Upper lobe of left lung (tissue), 6 donors: ENCODE measurements around the gene ICA1L. TPM values are rescaled to one million over a fixed set of nuclear protein-coding genes. Genes with fewer than 3 reads are reported as not detected.
A peak's percentile ranks its signal among the peaks of the same experiment; 100 is the strongest.

ENCODE experiments used
- ATAC-seq, 2 donors: fragments of 200-7000 bp; cut with Tn5 transposase; one replicate each; pipeline ENCODE4 v1.9.1; 2022; ENCODE audit warnings: mild to moderate bottlenecking in 2 of 2, moderate library complexity in 2 of 2; ENCODE audit not compliant: low FRiP score in 2 of 2
- DNase-seq, 2 donors: peaks; one replicate each; pipeline ENCODE4 v3.0.0-alpha.2; 2019 to 2020
- H3K27ac ChIP-seq, 4 donors: fragments of 200-600 bp; sonication (generic); one replicate each; pipeline ENCODE4 v1.5.1; 2016 to 2019
- H3K27me3 ChIP-seq, 4 donors: fragments of 200-600 bp; sonication (generic); one replicate each; pipeline ENCODE4 v1.5.1; 2017 to 2019
- H3K36me3 ChIP-seq, 4 donors: fragments of 200-600 bp; sonication (generic); one replicate each; pipeline ENCODE4 v1.5.1; 2016 to 2019
- H3K4me1 ChIP-seq, 4 donors: fragments of 200-600 bp; sonication (generic); one replicate each; pipeline ENCODE4 v1.5.1; 2018 to 2019
- H3K4me3 ChIP-seq, 4 donors: fragments of 200-600 bp; sonication (generic); one replicate each; pipeline ENCODE4 v1.5.1; 2017 to 2019; ENCODE audit warnings: mild to moderate bottlenecking in 2 of 4, moderate library complexity in 1 of 4
- H3K9me3 ChIP-seq, 4 donors: fragments of 200-600 bp; sonication (generic); one replicate each; pipeline ENCODE4 v1.5.1; 2018 to 2019
- EP300 ChIP-seq, 4 donors: sonication (generic); formaldehyde crosslinking; IDR thresholded peaks; one replicate each; pipeline ENCODE4 v1.5.1; 2017; ENCODE audit warnings: antibody characterized with exemption in 4 of 4, control low read depth in 2 of 4
- POLR2A ChIP-seq, 4 donors: fragments of 450-650 bp; IDR thresholded peaks; one replicate each; pipeline ENCODE4 v1.5.1; 2016 to 2017; ENCODE audit warnings: antibody characterized with exemption in 4 of 4, mild to moderate bottlenecking in 2 of 4
- POLR2AphosphoS5 ChIP-seq, 2 donors: sonication (generic); formaldehyde crosslinking; IDR thresholded peaks; one replicate each; pipeline ENCODE4 v1.5.1; 2017; ENCODE audit warnings: antibody characterized with exemption in 2 of 2
- WGBS, 2 donors: methylation state at CpG; one replicate each; pipeline ENCODE4 v1.1.5; 2017 to 2018; 5-methylcytosine and 5-hydroxymethylcytosine counted together
- total RNA-seq, 6 donors: library from RNA; depleted of rRNA in 4 of 6; stranded (reverse); fragments of >200 nt in 4 of 6; gene quantifications; one replicate each; pipeline versions ENCODE4 v1.1.0 to v1.2.1, GENCODE V29; 2016 to 2021
- TF ChIP-seq, protein P1 (sequence below), 6 experiments: fragments of 450-650 bp in 4 of 6; fragments of 200-600 bp in 2 of 6; sonication (generic) in 2 of 6; IDR thresholded peaks; one replicate each; pipeline ENCODE4 v1.5.1; 2016 to 2019; ENCODE audit warnings: antibody characterized with exemption in 6 of 6
- donor health status: DM: no; HTN: no; CAD: no; lungs with moderate emphysema.
- donor health status: DM: no; HTN: yes; CAD: no; lungs with severe emphysema.

The ICA1L gene
- total RNA-seq, 6 donors from 2014 or later = 3.0 to 28.3 (median 5.7) TPM

DNA sequence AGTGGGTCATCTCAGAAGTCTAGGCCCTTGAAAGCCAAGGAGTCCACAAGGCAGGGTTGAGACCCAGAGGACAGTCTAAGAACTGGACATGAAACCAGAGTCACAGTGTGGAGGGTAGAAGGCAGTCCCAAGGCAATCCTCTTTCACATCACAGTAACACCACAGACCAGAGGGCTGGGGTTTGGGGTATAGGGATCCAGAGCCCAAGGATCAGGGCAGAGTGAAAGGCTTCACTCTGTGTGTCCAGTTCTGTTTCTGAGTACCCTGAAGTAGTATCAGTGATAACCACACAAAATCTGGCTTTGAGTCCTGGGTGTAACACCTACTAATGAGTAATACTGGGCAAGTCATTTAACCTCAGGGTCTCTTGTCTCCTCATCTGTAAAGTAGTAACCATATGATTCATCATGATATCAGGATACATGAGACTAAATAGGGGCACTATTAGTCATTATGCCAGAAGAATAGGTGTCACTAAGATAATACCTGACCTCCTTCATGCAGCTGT is 91.0 kb downstream of the ICA1L start:
- Histone ChIP-seq H3K36me3 (peaks cover 0 to 10% (median 0%) of the 10 kb centered on the region in 4 donors), H3K4me1 (no peaks in the 10 kb centered on the region), H3K9me3 (no peaks in the 10 kb centered on the region), H3K27me3 (no peaks in the 10 kb centered on the region), H3K27ac (no peak overlapping the region), H3K4me3 (no peak overlapping the region)
- DNase-seq (no peak), ATAC-seq (peak in 1 of 2 donors; percentile 28)
- TF ChIP-seq EP300 (IDR thresholded peaks at IDR 0.05) (no peak), POLR2AphosphoS5 (IDR thresholded peaks at IDR 0.05) (no peak), POLR2A (IDR thresholded peaks at IDR 0.05) (no peak)
- TF ChIP-seq, protein P1, sequence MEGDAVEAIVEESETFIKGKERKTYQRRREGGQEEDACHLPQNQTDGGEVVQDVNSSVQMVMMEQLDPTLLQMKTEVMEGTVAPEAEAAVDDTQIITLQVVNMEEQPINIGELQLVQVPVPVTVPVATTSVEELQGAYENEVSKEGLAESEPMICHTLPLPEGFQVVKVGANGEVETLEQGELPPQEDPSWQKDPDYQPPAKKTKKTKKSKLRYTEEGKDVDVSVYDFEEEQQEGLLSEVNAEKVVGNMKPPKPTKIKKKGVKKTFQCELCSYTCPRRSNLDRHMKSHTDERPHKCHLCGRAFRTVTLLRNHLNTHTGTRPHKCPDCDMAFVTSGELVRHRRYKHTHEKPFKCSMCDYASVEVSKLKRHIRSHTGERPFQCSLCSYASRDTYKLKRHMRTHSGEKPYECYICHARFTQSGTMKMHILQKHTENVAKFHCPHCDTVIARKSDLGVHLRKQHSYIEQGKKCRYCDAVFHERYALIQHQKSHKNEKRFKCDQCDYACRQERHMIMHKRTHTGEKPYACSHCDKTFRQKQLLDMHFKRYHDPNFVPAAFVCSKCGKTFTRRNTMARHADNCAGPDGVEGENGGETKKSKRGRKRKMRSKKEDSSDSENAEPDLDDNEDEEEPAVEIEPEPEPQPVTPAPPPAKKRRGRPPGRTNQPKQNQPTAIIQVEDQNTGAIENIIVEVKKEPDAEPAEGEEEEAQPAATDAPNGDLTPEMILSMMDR (IDR thresholded peaks at IDR 0.05) = no peak

DNA sequence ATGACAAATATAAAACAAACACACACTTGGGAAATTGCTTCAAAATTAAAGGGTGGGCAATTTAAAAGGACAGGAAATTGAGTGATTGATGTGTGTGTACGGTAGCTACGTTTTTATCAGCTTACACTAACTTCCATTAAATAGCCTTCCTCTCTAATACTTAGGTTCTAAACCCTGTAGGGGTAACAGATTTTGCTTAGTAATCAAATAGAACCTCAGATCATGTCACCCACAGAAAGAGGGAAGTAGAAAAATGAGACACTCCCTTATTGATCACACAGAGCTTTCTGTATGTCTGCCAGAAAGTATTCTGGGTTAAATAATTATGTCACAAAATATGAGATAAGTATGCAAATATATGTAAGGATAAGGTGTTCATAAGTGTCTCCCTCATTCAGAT is 93.3 kb downstream of the ICA1L start:
- Histone ChIP-seq H3K4me1 (no peaks in the 10 kb centered on the region), H3K27ac (no peak overlapping the region), H3K27me3 (no peaks in the 10 kb centered on the region), H3K36me3 (peaks cover 0 to 9% (median 2%) of the 10 kb centered on the region in 4 donors), H3K4me3 (no peak overlapping the region), H3K9me3 (no peaks in the 10 kb centered on the region)
- TF ChIP-seq, protein P1 (IDR thresholded peaks at IDR 0.05) = no peak
- no peak for TF ChIP-seq EP300 (IDR thresholded peaks at IDR 0.05)
- no peak for TF ChIP-seq POLR2A (IDR thresholded peaks at IDR 0.05)
- TF ChIP-seq POLR2AphosphoS5 (IDR thresholded peaks at IDR 0.05) = no peak
- no peak for ATAC-seq
- WGBS, 2 donors = 56 to 71% methylated on average over 2 of the region's 2 CpGs
- no peak for DNase-seq

DNA sequence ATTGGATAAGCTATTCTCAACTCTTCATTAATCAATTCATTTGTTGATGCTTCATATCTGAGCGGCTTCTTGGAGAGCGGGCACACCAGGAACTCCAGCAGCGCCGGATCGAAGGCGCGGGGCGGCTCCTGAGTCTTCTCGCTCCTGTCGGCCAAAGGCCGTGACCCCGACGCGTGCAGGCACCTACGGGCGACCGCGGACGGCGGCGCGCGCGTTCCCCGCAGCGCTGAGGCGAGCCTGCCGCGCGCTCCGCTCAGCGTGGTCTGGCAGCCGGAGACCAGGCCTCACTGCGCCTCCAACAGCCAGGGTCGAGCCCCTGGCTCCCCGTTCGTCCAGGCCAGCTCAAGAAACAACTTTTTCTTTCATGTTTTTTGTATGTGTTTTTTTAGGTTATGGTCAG is 97.5 kb downstream of the ICA1L start:
- H3K36me3 ChIP-seq = peaks cover 0 to 4% (median 2%) of the 10 kb centered on the region in 4 donors
- peak in 1 of 2 donors; percentile 74 for DNase-seq
- H3K4me1 ChIP-seq = no peaks in the 10 kb centered on the region
- H3K27ac ChIP-seq = no peak overlapping the region
- H3K4me3 ChIP-seq = no peak overlapping the region
- TF ChIP-seq EP300 (IDR thresholded peaks at IDR 0.05) (no peak), POLR2A (IDR thresholded peaks at IDR 0.05) (no peak), POLR2AphosphoS5 (IDR thresholded peaks at IDR 0.05) (no peak)
- TF ChIP-seq, protein P1 (IDR thresholded peaks at IDR 0.05) = no peak
- no peaks in the 10 kb centered on the region for H3K9me3 ChIP-seq
- ATAC-seq = peak in 1 of 2 donors; percentile 34
- WGBS, 2 donors = 94% methylated on average over 37 of the region's 37 CpGs
- no peaks in the 10 kb centered on the region for H3K27me3 ChIP-seq

DNA sequence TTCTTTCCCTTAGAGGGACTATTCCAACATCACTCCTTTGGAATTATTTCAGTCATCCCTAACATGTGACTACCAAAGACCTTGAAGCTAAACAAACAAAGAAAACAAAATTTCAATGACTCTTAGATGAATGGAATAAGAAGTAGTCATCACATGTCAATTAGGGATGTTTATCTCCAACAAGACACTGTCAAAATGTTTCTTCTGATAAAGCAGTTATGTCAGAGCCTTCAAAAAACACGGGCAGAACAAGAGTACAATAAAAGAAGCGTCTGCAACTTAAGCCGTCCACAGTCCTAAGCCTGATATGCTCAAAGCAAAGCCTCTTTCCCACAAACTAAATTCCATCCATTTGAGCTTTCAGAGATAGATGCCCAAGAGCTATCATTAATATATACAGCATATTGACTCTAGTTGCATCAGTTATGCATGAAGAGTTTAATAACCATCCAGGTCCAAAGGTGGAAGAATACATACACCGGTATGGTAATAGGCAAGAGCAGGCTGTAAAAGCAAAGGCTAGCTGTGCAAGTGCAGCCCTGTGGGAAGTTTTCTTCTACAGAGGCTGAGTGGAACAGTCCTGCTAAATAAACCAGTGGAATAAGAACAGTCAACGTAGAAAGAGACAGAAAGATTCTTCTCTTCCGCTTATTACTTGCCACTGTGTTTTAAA is 98.1 kb downstream of the ICA1L start:
- no peaks in the 10 kb centered on the region for H3K27me3 ChIP-seq
- H3K36me3 ChIP-seq = peaks cover 0 to 4% (median 2%) of the 10 kb centered on the region in 4 donors
- WGBS, 2 donors = 88 to 90% methylated on average over 6 of the region's 6 CpGs
- TF ChIP-seq, protein P1 (IDR thresholded peaks at IDR 0.05) = no peak
- no peak for TF ChIP-seq POLR2AphosphoS5 (IDR thresholded peaks at IDR 0.05)
- no peak for TF ChIP-seq EP300 (IDR thresholded peaks at IDR 0.05)
- no peak for TF ChIP-seq POLR2A (IDR thresholded peaks at IDR 0.05)
- DNase-seq (no peak), ATAC-seq (no peak)
- H3K9me3 ChIP-seq = no peaks in the 10 kb centered on the region
- H3K27ac ChIP-seq = no peak overlapping the region
- no peak overlapping the region for H3K4me3 ChIP-seq
- no peaks in the 10 kb centered on the region for H3K4me1 ChIP-seq
